IMR-90 (cell line): ENCODE data around the gene PP2D1.

Source experiments
- CEBPB ChIP-seq: IDR thresholded peaks from 2 replicates; pipeline ENCODE4 v1.6.1; 2012; ENCODE audit warnings: low read depth, low read length, improper control_type of control experiment
- CTCF ChIP-seq: conservative IDR thresholded peaks from 2 replicates; pipeline ENCODE4 v1.5.1; 2012; ENCODE audit warnings: mild to moderate bottlenecking, low read depth, low read length, improper control_type of control experiment
- POLR2A ChIP-seq: IDR thresholded peaks from 2 replicates; pipeline ENCODE4 v1.6.1; 2012; ENCODE audit warnings: mild to moderate bottlenecking, low read depth, low read length
- SMC3 ChIP-seq: fragments of 150-350 bp; IDR thresholded peaks from 2 replicates; pipeline ENCODE4 v1.6.1; 2016; ENCODE audit warnings: low read depth, mild to moderate bottlenecking, antibody characterized with exemption, low read length, moderate library complexity
- TF ChIP-seq, protein P1 (sequence below): fragments of 150-350 bp; IDR thresholded peaks from 2 replicates; pipeline ENCODE4 v1.6.1; 2017; ENCODE audit warnings: mild to moderate bottlenecking, antibody characterized with exemption, low read length, low read depth

DNA sequence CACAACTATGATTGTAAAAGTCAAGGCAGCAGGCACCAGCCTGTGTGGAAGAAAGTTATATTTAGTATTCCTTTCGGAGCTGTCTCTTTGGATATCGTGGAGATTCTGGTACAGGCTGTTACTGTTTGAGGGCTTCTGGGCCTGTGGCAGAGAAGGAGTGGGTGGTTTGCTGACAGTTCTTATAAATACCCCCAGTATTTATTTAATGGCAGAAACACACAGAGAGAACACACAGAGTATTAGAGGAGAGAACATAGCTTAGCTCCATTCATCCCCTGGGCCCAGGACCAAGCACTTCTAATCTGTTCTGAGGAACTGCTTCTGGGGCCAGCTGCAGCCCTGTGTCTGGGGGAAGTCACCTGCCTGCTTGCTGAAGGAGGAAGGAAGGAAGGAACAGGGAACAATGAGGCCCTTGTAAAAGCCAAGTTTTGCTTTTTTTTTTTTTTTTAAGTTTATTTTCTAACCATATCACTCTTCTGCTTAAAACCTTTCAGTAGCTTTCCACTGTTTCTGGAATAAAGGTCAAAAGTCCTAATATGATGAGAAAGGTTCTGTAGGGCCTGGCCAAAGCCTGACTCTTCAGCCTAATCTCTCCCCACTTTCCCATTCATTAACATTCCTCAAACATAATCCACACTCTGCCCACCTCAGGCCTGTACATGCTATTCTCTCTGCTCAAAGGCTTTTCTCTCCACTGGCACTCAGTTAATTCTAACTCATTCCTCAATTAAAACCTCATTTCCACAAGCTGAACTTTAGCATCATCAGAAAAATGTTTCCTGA is 11.8 kb upstream of the PP2D1 start:
- TF ChIP-seq CTCF (no peak), POLR2A (no peak), CEBPB (no peak), SMC3 (no peak)
- TF ChIP-seq, protein P1, sequence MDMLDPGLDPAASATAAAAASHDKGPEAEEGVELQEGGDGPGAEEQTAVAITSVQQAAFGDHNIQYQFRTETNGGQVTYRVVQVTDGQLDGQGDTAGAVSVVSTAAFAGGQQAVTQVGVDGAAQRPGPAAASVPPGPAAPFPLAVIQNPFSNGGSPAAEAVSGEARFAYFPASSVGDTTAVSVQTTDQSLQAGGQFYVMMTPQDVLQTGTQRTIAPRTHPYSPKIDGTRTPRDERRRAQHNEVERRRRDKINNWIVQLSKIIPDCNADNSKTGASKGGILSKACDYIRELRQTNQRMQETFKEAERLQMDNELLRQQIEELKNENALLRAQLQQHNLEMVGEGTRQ = no peak
